ENCODE measurements around the gene MLLT6. TPM values are rescaled to one million over a fixed set of nuclear protein-coding genes. Genes with fewer than 3 reads are reported as not detected.

The MLLT6 gene
- polyA plus RNA-seq, 2 of the 4 experiments (the other 2 are of a cell fraction): 28.3 to 28.9 TPM

- TF ChIP-seq ZC3H11A (IDR thresholded peaks at IDR 0.05) (no peak), ESRRA (IDR thresholded peaks at IDR 0.05; ENCODE audit: borderline replicate concordance, low read length) (no peak), POLR2AphosphoS2 (conservative IDR thresholded peaks at IDR 0.05; ENCODE audit: low read length) (no peak), POLR2A (IDR thresholded peaks at IDR 0.05; ENCODE audit: low read length) (no peak), CHD4 (IDR thresholded peaks at IDR 0.05; ENCODE audit: borderline replicate concordance) (no peak), MAZ (IDR thresholded peaks at IDR 0.05; ENCODE audit: borderline replicate concordance, low read depth, low read length) (no peak), FOSL2 (IDR thresholded peaks at IDR 0.05) (no peak), FOSL2 (CRISPR knock-in tag; IDR thresholded peaks at IDR 0.05) (no peak), HDAC2 (IDR thresholded peaks at IDR 0.05) (no peak), NR3C1 (IDR thresholded peaks at IDR 0.05) (no peak)
- TF ChIP-seq, protein P1, sequence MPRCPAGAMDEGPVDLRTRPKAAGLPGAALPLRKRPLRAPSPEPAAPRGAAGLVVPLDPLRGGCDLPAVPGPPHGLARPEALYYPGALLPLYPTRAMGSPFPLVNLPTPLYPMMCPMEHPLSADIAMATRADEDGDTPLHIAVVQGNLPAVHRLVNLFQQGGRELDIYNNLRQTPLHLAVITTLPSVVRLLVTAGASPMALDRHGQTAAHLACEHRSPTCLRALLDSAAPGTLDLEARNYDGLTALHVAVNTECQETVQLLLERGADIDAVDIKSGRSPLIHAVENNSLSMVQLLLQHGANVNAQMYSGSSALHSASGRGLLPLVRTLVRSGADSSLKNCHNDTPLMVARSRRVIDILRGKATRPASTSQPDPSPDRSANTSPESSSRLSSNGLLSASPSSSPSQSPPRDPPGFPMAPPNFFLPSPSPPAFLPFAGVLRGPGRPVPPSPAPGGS (IDR thresholded peaks at IDR 0.05): no peak
- TF ChIP-seq, protein P2, sequence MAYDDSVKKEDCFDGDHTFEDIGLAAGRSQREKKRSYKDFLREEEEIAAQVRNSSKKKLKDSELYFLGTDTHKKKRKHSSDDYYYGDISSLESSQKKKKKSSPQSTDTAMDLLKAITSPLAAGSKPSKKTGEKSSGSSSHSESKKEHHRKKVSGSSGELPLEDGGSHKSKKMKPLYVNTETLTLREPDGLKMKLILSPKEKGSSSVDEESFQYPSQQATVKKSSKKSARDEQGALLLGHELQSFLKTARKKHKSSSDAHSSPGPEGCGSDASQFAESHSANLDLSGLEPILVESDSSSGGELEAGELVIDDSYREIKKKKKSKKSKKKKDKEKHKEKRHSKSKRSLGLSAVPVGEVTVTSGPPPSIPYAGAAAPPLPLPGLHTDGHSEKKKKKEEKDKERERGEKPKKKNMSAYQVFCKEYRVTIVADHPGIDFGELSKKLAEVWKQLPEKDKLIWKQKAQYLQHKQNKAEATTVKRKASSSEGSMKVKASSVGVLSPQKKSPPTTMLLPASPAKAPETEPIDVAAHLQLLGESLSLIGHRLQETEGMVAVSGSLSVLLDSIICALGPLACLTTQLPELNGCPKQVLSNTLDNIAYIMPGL (CRISPR knock-in tag; IDR thresholded peaks at IDR 0.05; ENCODE audit: borderline replicate concordance): no peak
- POLR2A ChIA-PET: interaction anchor here (0.5 kb wide), 1 partner anchor 194 kb away, joined by 3 read pairs; no protein-coding TSS in a partner anchor
- H3K9me3 ChIP-seq: no peaks in the 10 kb centered on the region
- H3K4me1 ChIP-seq: peaks cover 38% of the 10 kb centered on the region
- CTCF ChIA-PET: interaction anchor here (0.9 to 13.8 kb wide), 9 partner anchors 10 to 180 kb away, joined by 3 to 207 read pairs (median 10); partner anchors contain the start of gene SRCIN1
- no peak overlapping the region for H3K27ac ChIP-seq
- FAIRE-seq (no peak), ATAC-seq (no peak), DNase-seq (ENCODE audit: low read depth in 1 of 2, low spot score in 1 of 2) (no peak)
- H3K4me2 ChIP-seq: peak overlapping the region; percentile 88
- H3K4me3 ChIP-seq: no peak overlapping the region
- 88% methylated on average over 12 of the region's 12 CpGs for WGBS (ENCODE audit: missing lambda C conversion rate)
These were observed 32.9 kb upstream of the MLLT6 start for GRCh38 chr17:38671939-38672720.

DNA sequence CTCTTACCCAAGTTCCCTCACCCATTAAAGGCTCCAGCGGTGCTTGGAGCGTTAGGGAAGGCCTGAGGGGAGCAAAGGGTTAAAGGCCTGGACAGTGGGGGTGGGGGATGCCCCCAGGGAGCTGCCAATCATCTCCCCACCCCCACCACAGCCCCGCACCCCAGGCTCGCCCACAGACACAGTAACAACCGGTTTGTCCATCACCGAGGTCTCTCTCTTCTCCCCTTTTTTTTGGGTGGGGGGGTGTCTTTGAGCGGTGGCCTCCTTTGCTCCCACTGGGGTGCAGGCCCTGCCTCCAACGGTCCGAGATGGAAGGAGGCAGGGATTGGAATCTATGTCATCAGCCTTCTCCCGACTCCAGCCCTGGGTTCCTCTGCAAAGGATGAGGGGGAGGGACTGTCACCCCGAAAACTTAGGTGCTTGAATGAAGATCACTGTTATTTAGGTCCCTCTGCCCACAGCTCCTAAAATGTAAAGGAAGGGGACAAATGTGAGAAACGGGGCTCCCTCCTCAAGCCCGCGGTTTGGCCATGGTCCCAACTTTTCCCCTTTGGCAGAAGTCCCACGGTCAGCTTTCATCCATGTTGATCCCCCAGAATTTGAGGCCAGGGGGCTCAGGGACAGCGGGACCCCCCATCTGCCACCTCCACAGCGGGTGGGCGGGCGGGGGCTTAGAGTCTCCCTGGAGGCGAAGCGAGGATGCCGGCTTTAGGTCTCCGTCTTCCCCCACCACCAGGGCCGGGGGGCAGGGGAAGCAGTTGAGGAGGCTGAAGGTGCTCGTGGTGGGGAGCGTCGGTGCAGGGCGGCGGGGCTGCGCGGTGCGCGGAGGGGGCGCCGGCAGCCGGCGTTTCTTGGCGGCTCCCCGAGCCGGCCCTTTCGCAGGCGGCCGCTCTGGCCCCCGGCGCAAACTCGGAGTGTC is 32.0 kb upstream of the MLLT6 start:
- Histone ChIP-seq H3K4me2 (peak overlapping the region; percentile 88), H3K27ac (peak overlapping the region in 1 of 2 experiments; percentile 92; a peak in 3 of 6 replicates), H3K9me3 (no peaks in the 10 kb centered on the region), H3K4me1 (peaks cover 41% of the 10 kb centered on the region), H3K4me3 (peak overlapping the region; percentile 75)
- ChIA-PET POLR2A (no interaction called here), CTCF (interaction anchor here (0.7 to 12.7 kb wide), 7 partner anchors 11 to 181 kb away, joined by 3 to 207 read pairs (median 13); partner anchors contain the start of gene SRCIN1)
- TF ChIP-seq GATA3 (IDR thresholded peaks at IDR 0.05; ENCODE audit: borderline replicate concordance) (no peak), RCOR1 (IDR thresholded peaks at IDR 0.05; ENCODE audit: low read depth, low read length) (no peak), CHD2 (IDR thresholded peaks at IDR 0.05; ENCODE audit: low read length, partially characterized antibody) (no peak), MYC (IDR thresholded peaks at IDR 0.05; ENCODE audit: borderline replicate concordance, low read length) (no peak), E2F6 (IDR thresholded peaks at IDR 0.05; ENCODE audit: borderline replicate concordance, low read depth) (no peak), ZSCAN20 (CRISPR knock-in tag; IDR thresholded peaks at IDR 0.05) (no peak), SMC3 (IDR thresholded peaks at IDR 0.05) (no peak), HOXB13 (CRISPR knock-in tag; IDR thresholded peaks at IDR 0.05; ENCODE audit: low read depth) (no peak), BHLHE40 (IDR thresholded peaks at IDR 0.05; ENCODE audit: low read depth, low read length) (no peak), HOXA7 (CRISPR knock-in tag; IDR thresholded peaks at IDR 0.05) (no peak), ZC3H11A (IDR thresholded peaks at IDR 0.05) (no peak), TFCP2L1 (CRISPR knock-in tag; IDR thresholded peaks at IDR 0.05) (no peak), FOXS1 (CRISPR knock-in tag; IDR thresholded peaks at IDR 0.05) (no peak), RARB (CRISPR knock-in tag; IDR thresholded peaks at IDR 0.05) (no peak), EP300 (IDR thresholded peaks at IDR 0.05) (no peak), ZNF302 (CRISPR knock-in tag; IDR thresholded peaks at IDR 0.05) (no peak), CHD4 (IDR thresholded peaks at IDR 0.05; ENCODE audit: borderline replicate concordance) (no peak)
- TF ChIP-seq, protein P3, sequence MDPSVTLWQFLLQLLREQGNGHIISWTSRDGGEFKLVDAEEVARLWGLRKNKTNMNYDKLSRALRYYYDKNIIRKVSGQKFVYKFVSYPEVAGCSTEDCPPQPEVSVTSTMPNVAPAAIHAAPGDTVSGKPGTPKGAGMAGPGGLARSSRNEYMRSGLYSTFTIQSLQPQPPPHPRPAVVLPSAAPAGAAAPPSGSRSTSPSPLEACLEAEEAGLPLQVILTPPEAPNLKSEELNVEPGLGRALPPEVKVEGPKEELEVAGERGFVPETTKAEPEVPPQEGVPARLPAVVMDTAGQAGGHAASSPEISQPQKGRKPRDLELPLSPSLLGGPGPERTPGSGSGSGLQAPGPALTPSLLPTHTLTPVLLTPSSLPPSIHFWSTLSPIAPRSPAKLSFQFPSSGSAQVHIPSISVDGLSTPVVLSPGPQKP (IDR thresholded peaks at IDR 0.05; ENCODE audit: low read depth, low read length): no peak
- 81% methylated on average over 38 of the region's 46 CpGs for WGBS (ENCODE audit: missing lambda C conversion rate)
- ATAC-seq (no peak), FAIRE-seq (no peak), DNase-seq (ENCODE audit: low read depth in 1 of 2, low spot score in 1 of 2) (no peak)

Measured in A549 (cell line).